Epithelial cell of proximal tubule (primary cell): ENCODE results near the gene IGFBP4. TPM values are rescaled to one million over a fixed set of nuclear protein-coding genes. Genes with fewer than 3 reads are reported as not detected.

Source experiments
- DNase-seq: peaks from one replicate; pipeline ENCODE4 v3.0.0-alpha.2; 2011; ENCODE audit warnings: low read depth
- H3K4me3 ChIP-seq: 2 replicates; pipeline ENCODE4 v1.5.1; 2011; ENCODE audit warnings: low read depth, mild to moderate bottlenecking, low read length
- CTCF ChIP-seq: conservative IDR thresholded peaks from 2 replicates; pipeline ENCODE4 v1.5.1; 2012; ENCODE audit warnings: low read depth, mild to moderate bottlenecking, low read length
- total RNA-seq: library from RNA; depleted of rRNA; stranded (reverse); fragments of >200 nt; gene quantifications from 2 replicates; pipeline ENCODE4 v1.2.3, GENCODE V29; 2015

IGFBP4 gene
- total RNA-seq, 1 donor from 2014 or later = 67.7 TPM

GRCh38 chr17:40472733-40473452 lies 29.6 kb downstream of the IGFBP4 start:
- TF ChIP-seq CTCF = no peak
- DNase-seq = no peak
- H3K4me3 ChIP-seq = no peak overlapping the region

GRCh38 chr17:40473573-40474365 lies 30.5 kb downstream of the IGFBP4 start:
- no peak overlapping the region for H3K4me3 ChIP-seq
- TF ChIP-seq CTCF = no peak
- no peak for DNase-seq

- no peak for DNase-seq
- TF ChIP-seq CTCF = no peak
- no peak overlapping the region for H3K4me3 ChIP-seq
Measured at GRCh38 chr17:40474419-40475002, 31.3 kb downstream of the IGFBP4 start.

GRCh38 chr17:40475234-40475908 lies 32.1 kb downstream of the IGFBP4 start:
- no peak for DNase-seq
- H3K4me3 ChIP-seq = no peak overlapping the region
- no peak for TF ChIP-seq CTCF

- TF ChIP-seq CTCF = no peak
- no peak overlapping the region for H3K4me3 ChIP-seq
- DNase-seq = no peak
Measured at GRCh38 chr17:40477796-40478195, 34.5 kb downstream of the IGFBP4 start.

GRCh38 chr17:40478486-40478885 lies 35.2 kb downstream of the IGFBP4 start:
- TF ChIP-seq CTCF = no peak
- H3K4me3 ChIP-seq = no peak overlapping the region
- no peak for DNase-seq
